H1 (cell line): ENCODE data around the gene BBC3. TPM values are rescaled to one million over a fixed set of nuclear protein-coding genes. Genes with fewer than 3 reads are reported as not detected.

Source experiments
- ATF3 ChIP-seq: IDR thresholded peaks from 2 replicates; pipeline ENCODE4 v1.6.1; 2011; ENCODE audit warnings: low read depth, mild to moderate bottlenecking, low read length; ENCODE audit not compliant: insufficient read depth
- CHD7 ChIP-seq: fragments of 300-600 bp; sonication (generic); IDR thresholded peaks from 2 replicates; pipeline ENCODE4 v1.7.1; 2012; ENCODE audit warnings: low read length, moderate library complexity, mild to moderate bottlenecking, inconsistent platforms; ENCODE audit not compliant: insufficient replicate concordance
- GTF2F1 ChIP-seq: IDR thresholded peaks from 2 replicates; pipeline ENCODE4 v1.6.1; 2012; ENCODE audit warnings: low read depth, low read length, improper control_type of control experiment, borderline replicate concordance
- KDM4A ChIP-seq: IDR thresholded peaks from one replicate; pipeline ENCODE4 v1.7.1; 2012; ENCODE audit warnings: low read depth, mild to moderate bottlenecking, moderate library complexity, low read length, inconsistent platforms; ENCODE audit not compliant: severe bottlenecking
- RBBP5 ChIP-seq: IDR thresholded peaks from 2 replicates; pipeline ENCODE4 v1.7.1; 2012; ENCODE audit warnings: low read depth, mild to moderate bottlenecking, inconsistent platforms, low read length, moderate library complexity, borderline replicate concordance
- TAF7 ChIP-seq: optimal IDR thresholded peaks from 2 replicates; pipeline ENCODE3; 2011; ENCODE audit warnings: low read depth, mild to moderate bottlenecking, inconsistent platforms, low read length, moderate library complexity, borderline replicate concordance
- TCF12 ChIP-seq: IDR thresholded peaks from 2 replicates; pipeline ENCODE4 v1.6.1; 2011; ENCODE audit warnings: low read depth, mild to moderate bottlenecking, low read length
- ZNF274 ChIP-seq: IDR thresholded peaks from 2 replicates; pipeline ENCODE4 v1.7.0; 2012; ENCODE audit warnings: low read length, borderline replicate concordance; ENCODE audit errors: extremely low read depth
- polyA plus RNA-seq, 7 experiments: library from polyadenylated mRNA; depleted of rRNA in 3 of 7; stranded (reverse) in 5 of 7; unstranded in 2 of 7; fragments of >200 nt in 5 of 7; fragments of 200-250 nt in 2 of 7; gene quantifications; 1 replicate in 5 of 7; 2 replicates in 1 of 7; 4 replicates in 1 of 7; pipeline versions ENCODE4 v1.2.1 to v1.2.3, GENCODE V29; 2011 to 2013; ENCODE audit warnings: missing spikeins in 2 of 7, mixed read lengths in 2 of 7
- total RNA-seq: library from RNA; stranded (reverse); fragmentation: NEBNext Ultra II Directional; extraction: Animal tissue kit (Norgen Biotek cat#: 25700); gene quantifications from 2 replicates; pipeline ENCODE4 v1.2.1, GENCODE V29; 2021

Gene BBC3
- total and polyA plus RNA-seq, 2 of the 8 experiments (the other 6 are each of a cell fraction or from before 2014, with no cell fraction given): 13.2 to 21.6 TPM

GRCh38 chr19:47210180-47210490 lies 20.9 kb downstream of the BBC3 start (continued):
- TF ChIP-seq CHD7: no peak
- TF ChIP-seq RBBP5: no peak
- no peak for TF ChIP-seq GTF2F1
- TF ChIP-seq KDM4A: no peak
- no peak for TF ChIP-seq TCF12
- TF ChIP-seq ZNF274: no peak
- no peak for TF ChIP-seq TAF7
- TF ChIP-seq ATF3: no peak
